Activated naive CD8-positive, alpha-beta T cell treated with anti-CD3 and anti-CD28 coated beads, Interleukin-2, amount 50 U/mL, for 24 hours (primary cell): ENCODE results near the gene AKT2.
A peak's percentile ranks its signal among the peaks of the same experiment; 100 is the strongest.

Experiments
- ATAC-seq: fragments of 150-1000 bp; cut with Tn5 transposase; one replicate; pipeline ENCODE4 v1.10.0; 2021
- DNase-seq: peaks from one replicate; pipeline ENCODE4 v3.0.0; 2021
- H3K27ac Mint-ChIP-seq: one replicate; pipeline ENCODE4 v1.8.0; 2021; ENCODE audit warnings: mild to moderate bottlenecking, mixed read lengths
- H3K27me3 Mint-ChIP-seq: one replicate; pipeline ENCODE4 v1.8.0; 2021; ENCODE audit warnings: mixed read lengths
- H3K36me3 Mint-ChIP-seq: one replicate; pipeline ENCODE4 v1.8.0; 2021; ENCODE audit warnings: low read depth, mixed read lengths
- H3K4me1 Mint-ChIP-seq: one replicate; pipeline ENCODE4 v1.8.0; 2021; ENCODE audit warnings: mixed read lengths
- H3K4me3 Mint-ChIP-seq: one replicate; pipeline ENCODE4 v1.8.0; 2021; ENCODE audit warnings: mild to moderate bottlenecking, moderate library complexity, mixed read lengths
- H3K9me3 Mint-ChIP-seq: one replicate; pipeline ENCODE4 v1.8.0; 2021; ENCODE audit warnings: mixed read lengths

The AKT2 gene

GRCh38 chr19:40204381-40204780, 80.8 kb downstream of the AKT2 start:
- DNase-seq, result no peak
- Mint-ChIP-seq H3K4me1 (no peaks in the 10 kb centered on the region), H3K27ac (no peak overlapping the region), H3K36me3 (peaks cover 11% of the 10 kb centered on the region), H3K4me3 (no peak overlapping the region), H3K27me3 (no peaks in the 10 kb centered on the region), H3K9me3 (no peaks in the 10 kb centered on the region)
- no peak for ATAC-seq

- Mint-ChIP-seq H3K27me3 (no peaks in the 10 kb centered on the region), H3K4me3 (no peak overlapping the region), H3K4me1 (no peaks in the 10 kb centered on the region), H3K27ac (no peak overlapping the region), H3K9me3 (no peaks in the 10 kb centered on the region), H3K36me3 (peaks cover 7% of the 10 kb centered on the region)
- DNase-seq (no peak), ATAC-seq (no peak)
These were observed 84.6 kb downstream of the AKT2 start for GRCh38 chr19:40200341-40201099.

GRCh38 chr19:40198272-40198990, 86.7 kb downstream of the AKT2 start:
- no peaks in the 10 kb centered on the region for H3K27me3 Mint-ChIP-seq
- no peak overlapping the region for H3K4me3 Mint-ChIP-seq
- peaks cover 8% of the 10 kb centered on the region for H3K4me1 Mint-ChIP-seq
- no peak overlapping the region for H3K27ac Mint-ChIP-seq
- no peaks in the 10 kb centered on the region for H3K9me3 Mint-ChIP-seq
- no peak for ATAC-seq
- no peak for DNase-seq
- peaks cover 6% of the 10 kb centered on the region for H3K36me3 Mint-ChIP-seq

- ATAC-seq (no peak), DNase-seq (no peak)
- Mint-ChIP-seq H3K4me1 (peaks cover 28% of the 10 kb centered on the region), H3K9me3 (no peaks in the 10 kb centered on the region), H3K27ac (no peak overlapping the region), H3K36me3 (peaks cover 2% of the 10 kb centered on the region), H3K27me3 (no peaks in the 10 kb centered on the region), H3K4me3 (no peak overlapping the region)
These were observed 91.6 kb downstream of the AKT2 start for GRCh38 chr19:40193587-40193849.

GRCh38 chr19:40192758-40193586, 92.2 kb downstream of the AKT2 start:
- no peak for DNase-seq
- peak overlapping the region; percentile 52 for H3K4me3 Mint-ChIP-seq
- no peak overlapping the region for H3K27ac Mint-ChIP-seq

GRCh38 chr19:40191836-40192646, 93.1 kb downstream of the AKT2 start:
- Mint-ChIP-seq H3K27me3 (no peaks in the 10 kb centered on the region), H3K4me3 (peak overlapping the region; percentile 52), H3K4me1 (peaks cover 28% of the 10 kb centered on the region), H3K27ac (no peak overlapping the region), H3K36me3 (peaks cover 2% of the 10 kb centered on the region), H3K9me3 (no peaks in the 10 kb centered on the region)
- no peak for ATAC-seq
- DNase-seq, result peak; percentile 45

More at GRCh38 chr19:40192758-40193586, 92.2 kb downstream of the AKT2 start:
- Mint-ChIP-seq H3K36me3 (peaks cover 2% of the 10 kb centered on the region), H3K27me3 (no peaks in the 10 kb centered on the region), H3K4me1 (peaks cover 28% of the 10 kb centered on the region), H3K9me3 (no peaks in the 10 kb centered on the region)
- no peak for ATAC-seq

- H3K9me3 Mint-ChIP-seq, result no peaks in the 10 kb centered on the region
- H3K4me3 Mint-ChIP-seq, result peak within 1 kb of the TSS; percentile 84
- H3K36me3 Mint-ChIP-seq, result peaks cover 2% of the 10 kb centered on the region
- ATAC-seq (peak; percentile 90), DNase-seq (peak; percentile 85)
- peaks cover 28% of the 10 kb centered on the region for H3K4me1 Mint-ChIP-seq
- peak within 1 kb of the TSS; percentile 90 for H3K27ac Mint-ChIP-seq
- H3K27me3 Mint-ChIP-seq, result no peaks in the 10 kb centered on the region
These were observed 94.0 kb downstream of the AKT2 start, which contains the start of gene MAP3K10 for GRCh38 chr19:40190891-40191835. Gene MAP3K10 (plus strand): TSS chr19:40191426. CDS start chr19:40192032, 606 bp downstream.

GRCh38 chr19:40184273-40184672, 100.9 kb downstream of the AKT2 start:
- ATAC-seq, result no peak
- no peak overlapping the region for H3K4me3 Mint-ChIP-seq
- H3K9me3 Mint-ChIP-seq, result no peaks in the 10 kb centered on the region
- H3K27me3 Mint-ChIP-seq, result peaks cover 3% of the 10 kb centered on the region
- H3K4me1 Mint-ChIP-seq, result no peaks in the 10 kb centered on the region
- DNase-seq, result no peak
- no peak overlapping the region for H3K27ac Mint-ChIP-seq
- H3K36me3 Mint-ChIP-seq, result no peaks in the 10 kb centered on the region
